H1 (cell line): Measurements from ENCODE around the gene NID2. TPM values are rescaled to one million over a fixed set of nuclear protein-coding genes. Genes with fewer than 3 reads are reported as not detected.

Source experiments
- RAD21 ChIP-seq, 2 experiments: IDR thresholded peaks in 1 of 2; conservative IDR thresholded peaks in 1 of 2; 2 replicates each; pipeline ENCODE4 v1.6.1; 2011; ENCODE audit warnings: low read depth in 2 of 2, low read length in 2 of 2, improper control_type of control experiment in 1 of 2, inconsistent platforms in 1 of 2, mild to moderate bottlenecking in 1 of 2, moderate library complexity in 1 of 2
- polyA plus RNA-seq, 7 experiments: library from polyadenylated mRNA; depleted of rRNA in 3 of 7; stranded (reverse) in 5 of 7; unstranded in 2 of 7; fragments of >200 nt in 5 of 7; fragments of 200-250 nt in 2 of 7; gene quantifications; 1 replicate in 5 of 7; 2 replicates in 1 of 7; 4 replicates in 1 of 7; pipeline versions ENCODE4 v1.2.1 to v1.2.3, GENCODE V29; 2011 to 2013; ENCODE audit warnings: missing spikeins in 2 of 7, mixed read lengths in 2 of 7
- total RNA-seq: library from RNA; stranded (reverse); fragmentation: NEBNext Ultra II Directional; extraction: Animal tissue kit (Norgen Biotek cat#: 25700); gene quantifications from 2 replicates; pipeline ENCODE4 v1.2.1, GENCODE V29; 2021

Gene NID2
- total and polyA plus RNA-seq, 2 of the 8 experiments (the other 6 are each of a cell fraction or from before 2014, with no cell fraction given) = 6.1 to 12.6 TPM

GRCh38 chr14:52091928-52092327 is 23.1 kb upstream of the NID2 start (continued):
- no peak for TF ChIP-seq RAD21 (IDR thresholded peaks at IDR 0.05 in 1 of 2, conservative IDR thresholded peaks at IDR 0.05 in 1 of 2; ENCODE audit: low read depth in 2 of 2, low read length in 2 of 2)
- TF ChIP-seq, all 59 proteins: peak for 0
